ENCODE data around the gene BCAS3. TPM values are rescaled to one million over a fixed set of nuclear protein-coding genes. Genes with fewer than 3 reads are reported as not detected.
A peak's percentile ranks its signal among the peaks of the same experiment; 100 is the strongest.

BCAS3 gene
- total RNA-seq, 6 experiments from 2014 or later, result 9.2 to 22.1 (median 14.2) TPM

- 94% methylated on average over 6 of the region's 13 CpGs for WGBS (ENCODE audit: insufficient coverage, low coverage, low lambda C conversion rate, missing lambda C conversion rate)
- Histone ChIP-seq H3K4me1 (peaks cover 0 to 17% (median 5%) of the 10 kb centered on the region in 4 donors), H3K9me3 (no peaks in the 10 kb centered on the region), H3K4me3 (no peak overlapping the region), H3K36me3 (no peaks in the 10 kb centered on the region), H3K27ac (no peak overlapping the region), H3K27me3 (no peaks in the 10 kb centered on the region)
- no peak for DNase-seq
- intact Hi-C loops (cut with DNase I), result no loop called here
- ATAC-seq, result no peak
- no peak for TF ChIP-seq POLR2A (IDR thresholded peaks at IDR 0.05)
- TF ChIP-seq CTCF (IDR thresholded peaks at IDR 0.05), result no peak
These were observed 663.0 kb downstream of the BCAS3 start for GRCh38 chr17:61340431-61341209.

- ATAC-seq (no peak), DNase-seq (no peak)
- intact Hi-C loops (cut with DNase I), result no loop called here
- Histone ChIP-seq H3K27me3 (no peaks in the 10 kb centered on the region), H3K36me3 (no peaks in the 10 kb centered on the region), H3K4me1 (no peaks in the 10 kb centered on the region), H3K27ac (no peak overlapping the region), H3K4me3 (no peak overlapping the region), H3K9me3 (no peaks in the 10 kb centered on the region)
- TF ChIP-seq POLR2A (IDR thresholded peaks at IDR 0.05), result no peak
- no peak for TF ChIP-seq CTCF (IDR thresholded peaks at IDR 0.05)
- 73% methylated on average over 5 of the region's 6 CpGs for WGBS (ENCODE audit: insufficient coverage, low coverage, low lambda C conversion rate, missing lambda C conversion rate)
These were observed 665.9 kb downstream of the BCAS3 start for GRCh38 chr17:61343576-61343975.

GRCh38 chr17:61345061-61345460 is 667.4 kb downstream of the BCAS3 start:
- Histone ChIP-seq H3K4me1 (no peaks in the 10 kb centered on the region), H3K27me3 (no peaks in the 10 kb centered on the region), H3K4me3 (no peak overlapping the region), H3K9me3 (no peaks in the 10 kb centered on the region), H3K36me3 (no peaks in the 10 kb centered on the region), H3K27ac (no peak overlapping the region)
- ATAC-seq, result no peak
- TF ChIP-seq POLR2A (IDR thresholded peaks at IDR 0.05), result no peak
- intact Hi-C loops (cut with DNase I), result no loop called here
- no peak for DNase-seq
- WGBS (ENCODE audit: insufficient coverage, low coverage, low lambda C conversion rate, missing lambda C conversion rate), result 72% methylated on average over 5 of the region's 6 CpGs

GRCh38 chr17:61345825-61346666 is 668.4 kb downstream of the BCAS3 start:
- no peak overlapping the region for H3K27ac ChIP-seq
- no peaks in the 10 kb centered on the region for H3K4me1 ChIP-seq
- H3K27me3 ChIP-seq, result no peaks in the 10 kb centered on the region
- TF ChIP-seq CTCF (IDR thresholded peaks at IDR 0.05) (no peak), POLR2A (IDR thresholded peaks at IDR 0.05) (no peak)
- H3K9me3 ChIP-seq, result no peaks in the 10 kb centered on the region
- H3K4me3 ChIP-seq, result no peak overlapping the region
- peak in 3 of 4 donors; percentile 38 to 69 (median 63) for ATAC-seq
- intact Hi-C loops (cut with DNase I), result no loop called here
- WGBS (ENCODE audit: insufficient coverage, low coverage, low lambda C conversion rate, missing lambda C conversion rate), result 78% methylated on average over 6 of the region's 7 CpGs
- DNase-seq, result no peak
- H3K36me3 ChIP-seq, result no peaks in the 10 kb centered on the region

GRCh38 chr17:61349350-61349749 is 671.7 kb downstream of the BCAS3 start:
- intact Hi-C loops (cut with DNase I), result no loop called here
- DNase-seq (no peak), ATAC-seq (no peak)
- H3K36me3 ChIP-seq, result no peaks in the 10 kb centered on the region
- H3K4me3 ChIP-seq, result no peak overlapping the region
- H3K9me3 ChIP-seq, result no peaks in the 10 kb centered on the region
- H3K4me1 ChIP-seq, result no peaks in the 10 kb centered on the region
- H3K27me3 ChIP-seq, result no peaks in the 10 kb centered on the region
- 94% methylated on average over 3 of the region's 3 CpGs for WGBS (ENCODE audit: insufficient coverage, low coverage, low lambda C conversion rate, missing lambda C conversion rate)
- no peak for TF ChIP-seq POLR2A (IDR thresholded peaks at IDR 0.05)
- peak in 1 of 4 donors; percentile 11 for TF ChIP-seq CTCF (IDR thresholded peaks at IDR 0.05)
- H3K27ac ChIP-seq, result no peak overlapping the region
